ENCODE results near the gene IDS. TPM values are rescaled to one million over a fixed set of nuclear protein-coding genes. Genes with fewer than 3 reads are reported as not detected.
"Not testable (repeated sequence)": the region's sequence is repeated elsewhere in the genome, so short reads cannot be mapped to it uniquely, and the experiment has no call there.

Gene IDS
- total RNA-seq, 1 experiment from 2014 or later = 29.9 TPM

DNA sequence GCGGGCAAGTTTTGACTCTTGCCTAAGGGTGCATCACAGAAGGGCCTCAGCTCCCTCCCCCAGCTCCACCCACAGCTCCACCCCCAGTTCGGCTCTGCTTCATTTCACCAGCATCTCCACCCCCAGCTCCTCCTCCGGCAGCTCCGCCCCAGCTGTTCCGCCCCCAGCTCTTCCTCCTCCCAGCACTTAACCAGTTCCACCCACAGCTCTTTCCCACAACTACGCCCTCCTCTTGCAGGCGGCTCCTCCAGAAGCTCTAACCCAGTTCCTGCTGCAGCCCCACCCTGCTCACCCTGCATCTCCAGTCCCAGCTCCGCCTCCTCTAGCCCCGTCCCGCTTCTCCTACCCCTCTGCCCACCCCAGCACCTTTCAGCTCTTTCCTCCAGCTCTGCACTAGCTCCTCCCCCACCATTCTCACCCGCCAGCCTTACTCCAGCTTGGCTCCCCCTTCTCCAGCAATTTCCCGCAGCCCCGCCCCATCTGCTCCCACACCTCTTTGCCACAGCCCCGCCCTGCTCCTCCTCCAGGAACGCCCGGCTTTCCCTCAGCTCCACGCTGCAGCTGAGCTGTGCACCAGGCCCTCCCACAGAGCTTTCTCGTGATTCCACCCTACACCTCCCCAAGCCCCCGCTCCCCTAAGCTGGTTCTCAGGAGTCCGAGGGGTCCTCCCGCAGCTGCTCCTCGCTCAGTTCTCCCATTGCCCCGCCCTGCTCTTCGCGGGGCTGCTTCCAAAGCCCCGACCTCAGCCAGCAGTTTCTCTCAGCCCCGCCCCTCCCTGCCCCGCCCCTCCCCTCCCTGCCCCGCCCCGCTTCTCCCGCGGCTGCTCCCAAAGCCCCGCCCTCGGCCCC lies 34.4 kb upstream of the IDS start:
- CTCF ChIA-PET = interaction anchor here (0.6 to 0.7 kb wide), 2 partner anchors 11 to 229 kb away, joined by 3 read pairs; no protein-coding TSS in a partner anchor
- intact Hi-C loops (cut with micrococcal nuclease) = no loop called here
- no peaks in the 10 kb centered on the region for H3K4me1 Mint-ChIP-seq (ENCODE audit: insufficient read depth, unreplicated experiment)

DNA sequence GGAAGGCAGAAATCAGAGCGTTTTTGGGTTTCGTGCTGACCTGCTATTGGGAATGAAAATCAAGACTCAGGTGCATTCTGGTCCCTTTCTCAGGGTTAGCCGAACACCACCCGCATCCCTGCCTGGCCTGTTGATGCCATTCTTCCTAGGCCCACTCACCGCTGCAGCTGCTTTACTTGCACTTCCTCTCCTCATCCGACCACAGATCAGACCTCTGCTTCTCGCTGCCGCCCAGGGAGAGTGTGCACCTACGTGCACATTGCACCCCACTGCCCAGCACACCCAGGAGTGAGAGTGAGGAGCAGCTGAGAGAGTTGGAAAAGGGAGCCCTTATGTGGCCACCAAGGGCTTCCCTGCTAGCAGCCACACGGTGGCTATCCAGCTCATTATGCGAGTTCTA lies 32.4 kb upstream of the IDS start:
- H3K27ac Mint-ChIP-seq (ENCODE audit: low read depth, unreplicated experiment); H3K36me3 Mint-ChIP-seq (ENCODE audit: insufficient read depth, unreplicated experiment); DNase-seq (ENCODE audit: unreplicated experiment); intact Hi-C loops (cut with micrococcal nuclease); H3K4me1 Mint-ChIP-seq (ENCODE audit: insufficient read depth, unreplicated experiment); H3K27me3 Mint-ChIP-seq (ENCODE audit: insufficient read depth, unreplicated experiment); CTCF ChIA-PET; BruUV-seq (replicated peaks); POLR2A ChIA-PET; H3K4me3 Mint-ChIP-seq (ENCODE audit: unreplicated experiment): not testable (repeated sequence)
- H3K9me3 Mint-ChIP-seq (ENCODE audit: unreplicated experiment) = peaks cover 11% of the 10 kb centered on the region

More for the DNA sequence above, 34.4 kb upstream of the IDS start:
- Mint-ChIP-seq H3K36me3 (ENCODE audit: insufficient read depth, unreplicated experiment) (peaks cover 7% of the 10 kb centered on the region), H3K9me3 (ENCODE audit: unreplicated experiment) (peaks cover 11% of the 10 kb centered on the region), H3K27me3 (ENCODE audit: insufficient read depth, unreplicated experiment) (no peaks in the 10 kb centered on the region), H3K4me3 (ENCODE audit: unreplicated experiment) (peak overlapping the region; percentile 80), H3K27ac (ENCODE audit: low read depth, unreplicated experiment) (peak overlapping the region; percentile 99)
- POLR2A ChIA-PET = interaction anchor here (1.2 to 3.6 kb wide), 4 partner anchors 23 to 400 kb away, joined by 6 to 58 read pairs (median 18); partner anchors contain the start of genes EOLA2 and IDS
- TF ChIP-seq, protein P1, sequence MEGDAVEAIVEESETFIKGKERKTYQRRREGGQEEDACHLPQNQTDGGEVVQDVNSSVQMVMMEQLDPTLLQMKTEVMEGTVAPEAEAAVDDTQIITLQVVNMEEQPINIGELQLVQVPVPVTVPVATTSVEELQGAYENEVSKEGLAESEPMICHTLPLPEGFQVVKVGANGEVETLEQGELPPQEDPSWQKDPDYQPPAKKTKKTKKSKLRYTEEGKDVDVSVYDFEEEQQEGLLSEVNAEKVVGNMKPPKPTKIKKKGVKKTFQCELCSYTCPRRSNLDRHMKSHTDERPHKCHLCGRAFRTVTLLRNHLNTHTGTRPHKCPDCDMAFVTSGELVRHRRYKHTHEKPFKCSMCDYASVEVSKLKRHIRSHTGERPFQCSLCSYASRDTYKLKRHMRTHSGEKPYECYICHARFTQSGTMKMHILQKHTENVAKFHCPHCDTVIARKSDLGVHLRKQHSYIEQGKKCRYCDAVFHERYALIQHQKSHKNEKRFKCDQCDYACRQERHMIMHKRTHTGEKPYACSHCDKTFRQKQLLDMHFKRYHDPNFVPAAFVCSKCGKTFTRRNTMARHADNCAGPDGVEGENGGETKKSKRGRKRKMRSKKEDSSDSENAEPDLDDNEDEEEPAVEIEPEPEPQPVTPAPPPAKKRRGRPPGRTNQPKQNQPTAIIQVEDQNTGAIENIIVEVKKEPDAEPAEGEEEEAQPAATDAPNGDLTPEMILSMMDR (IDR thresholded peaks at IDR 0.05; ENCODE audit: unreplicated experiment) = no peak
- no TSS peak for BruUV-seq (replicated peaks)
- peak; percentile 85 for DNase-seq (ENCODE audit: unreplicated experiment)

DNA sequence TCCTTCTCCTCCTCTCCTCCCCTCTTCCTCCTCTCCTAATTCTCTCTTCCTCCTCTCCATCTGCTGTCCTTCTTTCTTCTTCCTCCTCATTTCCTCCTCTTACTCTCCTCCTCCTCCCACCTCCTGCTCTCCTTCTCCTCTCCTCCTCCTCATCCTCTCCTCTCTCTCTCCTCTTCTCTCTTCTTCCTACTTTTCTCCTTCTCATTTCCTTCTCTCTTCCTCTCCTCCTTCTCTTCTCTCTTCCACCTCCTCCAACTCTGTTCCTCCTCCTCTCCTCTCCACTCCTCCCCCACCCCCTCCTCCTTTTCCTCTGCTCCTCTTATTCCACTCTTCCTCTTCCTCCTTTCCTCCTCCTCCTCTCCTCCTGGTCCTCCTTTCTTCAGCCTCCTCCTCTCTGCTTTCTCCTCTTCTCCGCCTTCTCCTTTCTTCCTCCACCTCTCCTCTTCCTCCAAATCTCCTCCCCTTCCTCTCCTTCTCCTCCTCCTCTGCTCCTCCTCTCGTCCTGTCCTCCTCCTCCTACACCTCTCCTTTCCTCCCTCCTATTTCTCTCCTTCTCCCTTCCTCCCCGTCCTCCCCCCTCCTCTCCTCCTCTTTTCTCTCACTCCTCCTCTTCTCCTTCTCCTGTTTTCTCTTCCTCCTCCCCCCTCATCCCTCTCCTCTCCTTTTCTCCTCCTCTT lies 30.0 kb upstream of the IDS start:
- H3K36me3 Mint-ChIP-seq (ENCODE audit: insufficient read depth, unreplicated experiment); H3K4me3 Mint-ChIP-seq (ENCODE audit: unreplicated experiment); H3K27ac Mint-ChIP-seq (ENCODE audit: low read depth, unreplicated experiment); DNase-seq (ENCODE audit: unreplicated experiment); BruUV-seq (replicated peaks); POLR2A ChIA-PET; intact Hi-C loops (cut with micrococcal nuclease); H3K4me1 Mint-ChIP-seq (ENCODE audit: insufficient read depth, unreplicated experiment); H3K27me3 Mint-ChIP-seq (ENCODE audit: insufficient read depth, unreplicated experiment): not testable (repeated sequence)
- peaks cover 11% of the 10 kb centered on the region for H3K9me3 Mint-ChIP-seq (ENCODE audit: unreplicated experiment)
- CTCF ChIA-PET = interaction anchor here (0.6 kb wide), 1 partner anchor 28 kb away, joined by 3 read pairs; no protein-coding TSS in a partner anchor

DNA sequence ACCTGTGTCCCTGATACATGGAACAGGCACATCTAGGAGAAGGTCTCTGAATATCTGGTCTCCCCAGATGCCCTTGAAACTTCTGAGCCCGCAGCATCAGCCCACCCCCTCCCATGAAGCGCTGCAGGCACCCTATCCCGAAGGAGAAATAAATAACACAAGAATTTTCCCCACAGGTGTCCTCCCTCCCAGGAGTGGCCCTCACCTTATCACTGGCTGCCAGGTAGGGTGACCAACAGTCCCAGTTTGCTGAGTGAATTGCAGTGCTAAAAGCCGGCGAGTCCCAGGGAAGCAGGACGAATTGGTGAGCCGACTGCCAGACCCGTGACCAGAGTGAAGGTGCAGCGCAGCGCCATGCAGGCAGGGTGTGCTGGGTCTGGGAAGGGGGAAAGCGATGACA lies 28.9 kb upstream of the IDS start:
- BruUV-seq (replicated peaks); H3K27ac Mint-ChIP-seq (ENCODE audit: low read depth, unreplicated experiment); CTCF ChIA-PET; H3K27me3 Mint-ChIP-seq (ENCODE audit: insufficient read depth, unreplicated experiment); H3K4me1 Mint-ChIP-seq (ENCODE audit: insufficient read depth, unreplicated experiment); POLR2A ChIA-PET; H3K4me3 Mint-ChIP-seq (ENCODE audit: unreplicated experiment); DNase-seq (ENCODE audit: unreplicated experiment); intact Hi-C loops (cut with micrococcal nuclease): not testable (repeated sequence)
- H3K36me3 Mint-ChIP-seq (ENCODE audit: insufficient read depth, unreplicated experiment) = peaks cover 15% of the 10 kb centered on the region
- peaks cover 11% of the 10 kb centered on the region for H3K9me3 Mint-ChIP-seq (ENCODE audit: unreplicated experiment)

DNA sequence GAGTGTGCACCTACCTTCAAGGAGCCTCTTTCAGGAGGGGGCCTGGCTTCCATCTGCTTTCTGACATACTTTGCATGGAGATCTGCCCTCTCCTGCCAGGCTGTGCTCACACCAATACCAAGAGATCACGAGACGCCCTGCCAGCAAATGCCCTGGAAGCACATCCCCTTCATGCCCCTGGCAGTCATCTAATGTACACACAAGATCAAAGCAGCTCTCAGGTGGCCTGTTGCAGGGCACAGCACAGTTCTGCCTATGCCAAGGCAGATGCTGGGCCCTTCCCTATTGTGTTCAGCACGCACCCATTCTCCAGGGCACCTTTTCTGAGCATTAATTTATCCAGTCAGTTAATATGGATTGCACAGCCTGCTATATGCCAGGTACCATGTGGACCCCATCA lies 27.8 kb upstream of the IDS start:
- H3K4me1 Mint-ChIP-seq (ENCODE audit: insufficient read depth, unreplicated experiment); POLR2A ChIA-PET; H3K27me3 Mint-ChIP-seq (ENCODE audit: insufficient read depth, unreplicated experiment); CTCF ChIA-PET; BruUV-seq (replicated peaks); intact Hi-C loops (cut with micrococcal nuclease); DNase-seq (ENCODE audit: unreplicated experiment); H3K27ac Mint-ChIP-seq (ENCODE audit: low read depth, unreplicated experiment); H3K4me3 Mint-ChIP-seq (ENCODE audit: unreplicated experiment): not testable (repeated sequence)
- Mint-ChIP-seq H3K36me3 (ENCODE audit: insufficient read depth, unreplicated experiment) (peaks cover 17% of the 10 kb centered on the region), H3K9me3 (ENCODE audit: unreplicated experiment) (peaks cover 16% of the 10 kb centered on the region)

DNA sequence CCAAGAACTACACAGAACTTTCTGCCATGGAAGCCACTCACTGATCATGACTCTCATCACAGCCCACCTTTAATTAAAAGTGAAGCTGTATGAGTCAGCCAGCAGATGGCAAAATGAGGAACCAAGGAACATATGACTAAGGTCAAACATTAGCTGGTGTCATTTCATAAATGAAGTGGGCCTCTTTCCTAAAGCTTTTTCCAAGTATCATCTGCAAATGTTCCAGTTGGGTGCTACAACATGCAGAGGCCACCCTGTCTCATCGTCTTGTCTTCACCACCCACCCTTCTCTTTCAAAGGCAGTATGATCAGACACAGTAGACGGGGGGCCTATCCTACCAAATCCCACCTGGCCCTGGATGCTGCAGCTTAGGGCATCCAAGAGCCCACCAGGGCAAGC lies 26.5 kb upstream of the IDS start:
- Mint-ChIP-seq H3K27me3 (ENCODE audit: insufficient read depth, unreplicated experiment) (no peaks in the 10 kb centered on the region), H3K9me3 (ENCODE audit: unreplicated experiment) (peaks cover 16% of the 10 kb centered on the region), H3K4me1 (ENCODE audit: insufficient read depth, unreplicated experiment) (no peaks in the 10 kb centered on the region), H3K36me3 (ENCODE audit: insufficient read depth, unreplicated experiment) (peaks cover 17% of the 10 kb centered on the region), H3K4me3 (ENCODE audit: unreplicated experiment) (no peak overlapping the region), H3K27ac (ENCODE audit: low read depth, unreplicated experiment) (no peak overlapping the region)
- TF ChIP-seq, protein P1 (IDR thresholded peaks at IDR 0.05; ENCODE audit: unreplicated experiment) = no peak
- ChIA-PET CTCF (no interaction called here), POLR2A (no interaction called here)
- intact Hi-C loops (cut with micrococcal nuclease) = no loop called here
- no peak for DNase-seq (ENCODE audit: unreplicated experiment)
- BruUV-seq (replicated peaks) = no TSS peak

Data from MCF 10A (cell line).